Activated T-cell treated with anti-CD3 and anti-CD28 coated beads, Interleukin-2, amount 50 U/mL, for 4 hours (primary cell): Measurements from ENCODE around the gene MACROD2. TPM values are rescaled to one million over a fixed set of nuclear protein-coding genes. Genes with fewer than 3 reads are reported as not detected.

Experiments
- ATAC-seq, 2 donors: fragments of 200-7000 bp; cut with Tn5 transposase; one replicate each; pipeline ENCODE4 v1.10.0; 2021
- DNase-seq: peaks from one replicate; pipeline ENCODE4 v3.0.0-alpha.2; 2020
- H3K27me3 Mint-ChIP-seq: one replicate; pipeline ENCODE4 v1.8.0; 2021; ENCODE audit warnings: low read depth, mixed read lengths
- H3K36me3 Mint-ChIP-seq: one replicate; pipeline ENCODE4 v1.8.0; 2022; ENCODE audit warnings: mixed read lengths; ENCODE audit not compliant: insufficient read depth
- H3K4me1 Mint-ChIP-seq: one replicate; pipeline ENCODE4 v1.8.0; 2021; ENCODE audit warnings: low read depth, mixed read lengths
- H3K4me3 Mint-ChIP-seq: one replicate; pipeline ENCODE4 v1.8.0; 2021; ENCODE audit warnings: mild to moderate bottlenecking, moderate library complexity, mixed read lengths
- H3K9me3 Mint-ChIP-seq: one replicate; pipeline ENCODE4 v1.8.0; 2021; ENCODE audit warnings: mixed read lengths
- total RNA-seq, 3 donors: library from RNA; stranded (reverse); gene quantifications; one replicate each; pipeline ENCODE4 v1.2.1, GENCODE V29; 2021

Gene MACROD2
- total RNA-seq, 3 donors from 2014 or later, result 0.10 TPM; not detected in 2

- H3K36me3 Mint-ChIP-seq, result no peaks in the 10 kb centered on the region
- peaks cover 14% of the 10 kb centered on the region for H3K9me3 Mint-ChIP-seq
- H3K4me3 Mint-ChIP-seq, result no peak overlapping the region
- DNase-seq (no peak), ATAC-seq (no peak)
- no peaks in the 10 kb centered on the region for H3K27me3 Mint-ChIP-seq
- no peaks in the 10 kb centered on the region for H3K4me1 Mint-ChIP-seq
Measured at GRCh38 chr20:15297059-15297875, 1302.0 kb downstream of the MACROD2 start.

- H3K36me3 Mint-ChIP-seq, result no peaks in the 10 kb centered on the region
- no peak overlapping the region for H3K4me3 Mint-ChIP-seq
- H3K9me3 Mint-ChIP-seq, result peaks cover 11% of the 10 kb centered on the region
- ATAC-seq (no peak), DNase-seq (no peak)
- H3K4me1 Mint-ChIP-seq, result no peaks in the 10 kb centered on the region
- no peaks in the 10 kb centered on the region for H3K27me3 Mint-ChIP-seq
Measured at GRCh38 chr20:15302075-15302474, 1306.8 kb downstream of the MACROD2 start.

GRCh38 chr20:15310361-15310760 lies 1315.0 kb downstream of the MACROD2 start:
- no peak for DNase-seq
- Mint-ChIP-seq H3K36me3 (no peaks in the 10 kb centered on the region), H3K4me1 (no peaks in the 10 kb centered on the region)

GRCh38 chr20:15316556-15316955 lies 1321.2 kb downstream of the MACROD2 start:
- ATAC-seq (no peak), DNase-seq (no peak)
- H3K27me3 Mint-ChIP-seq, result no peaks in the 10 kb centered on the region
- H3K36me3 Mint-ChIP-seq, result no peaks in the 10 kb centered on the region
- H3K4me3 Mint-ChIP-seq, result no peak overlapping the region
- peaks cover 22% of the 10 kb centered on the region for H3K9me3 Mint-ChIP-seq
- no peaks in the 10 kb centered on the region for H3K4me1 Mint-ChIP-seq

More at GRCh38 chr20:15310361-15310760, 1315.0 kb downstream of the MACROD2 start:
- peaks cover 26% of the 10 kb centered on the region for H3K9me3 Mint-ChIP-seq
- H3K4me3 Mint-ChIP-seq, result no peak overlapping the region
- ATAC-seq, result no peak
- no peaks in the 10 kb centered on the region for H3K27me3 Mint-ChIP-seq

- Mint-ChIP-seq H3K9me3 (peaks cover 22% of the 10 kb centered on the region), H3K27me3 (no peaks in the 10 kb centered on the region), H3K36me3 (no peaks in the 10 kb centered on the region), H3K4me3 (no peak overlapping the region), H3K4me1 (no peaks in the 10 kb centered on the region)
- no peak for DNase-seq
- no peak for ATAC-seq
Measured at GRCh38 chr20:15317546-15318232, 1322.4 kb downstream of the MACROD2 start.

GRCh38 chr20:15318682-15319081 lies 1323.4 kb downstream of the MACROD2 start:
- DNase-seq, result no peak
- H3K4me3 Mint-ChIP-seq, result no peak overlapping the region
- no peak for ATAC-seq
- H3K9me3 Mint-ChIP-seq, result peaks cover 22% of the 10 kb centered on the region
- no peaks in the 10 kb centered on the region for H3K36me3 Mint-ChIP-seq
- no peaks in the 10 kb centered on the region for H3K4me1 Mint-ChIP-seq
- H3K27me3 Mint-ChIP-seq, result no peaks in the 10 kb centered on the region

- ATAC-seq, result no peak
- Mint-ChIP-seq H3K27me3 (no peaks in the 10 kb centered on the region), H3K4me1 (no peaks in the 10 kb centered on the region), H3K4me3 (no peak overlapping the region), H3K9me3 (peaks cover 21% of the 10 kb centered on the region), H3K36me3 (no peaks in the 10 kb centered on the region)
- DNase-seq, result no peak
Measured at GRCh38 chr20:15319439-15319838, 1324.1 kb downstream of the MACROD2 start.

GRCh38 chr20:15320941-15321340 lies 1325.6 kb downstream of the MACROD2 start:
- H3K27me3 Mint-ChIP-seq, result no peaks in the 10 kb centered on the region
- ATAC-seq, result no peak
- no peak for DNase-seq
- no peaks in the 10 kb centered on the region for H3K36me3 Mint-ChIP-seq
- peaks cover 12% of the 10 kb centered on the region for H3K9me3 Mint-ChIP-seq
- no peaks in the 10 kb centered on the region for H3K4me1 Mint-ChIP-seq
- H3K4me3 Mint-ChIP-seq, result no peak overlapping the region

- Mint-ChIP-seq H3K9me3 (peaks cover 14% of the 10 kb centered on the region), H3K4me3 (no peak overlapping the region), H3K27me3 (no peaks in the 10 kb centered on the region), H3K4me1 (no peaks in the 10 kb centered on the region), H3K36me3 (no peaks in the 10 kb centered on the region)
- DNase-seq (no peak), ATAC-seq (no peak)
Measured at GRCh38 chr20:15327123-15327522, 1331.8 kb downstream of the MACROD2 start.

GRCh38 chr20:15328084-15328483 lies 1332.8 kb downstream of the MACROD2 start:
- no peak overlapping the region for H3K4me3 Mint-ChIP-seq
- H3K4me1 Mint-ChIP-seq, result no peaks in the 10 kb centered on the region
- DNase-seq (no peak), ATAC-seq (no peak)
- H3K9me3 Mint-ChIP-seq, result peaks cover 14% of the 10 kb centered on the region
- H3K36me3 Mint-ChIP-seq, result no peaks in the 10 kb centered on the region
- no peaks in the 10 kb centered on the region for H3K27me3 Mint-ChIP-seq

- ATAC-seq, result no peak
- no peaks in the 10 kb centered on the region for H3K4me1 Mint-ChIP-seq
- H3K27me3 Mint-ChIP-seq, result no peaks in the 10 kb centered on the region
- H3K36me3 Mint-ChIP-seq, result no peaks in the 10 kb centered on the region
- H3K9me3 Mint-ChIP-seq, result peaks cover 14% of the 10 kb centered on the region
- DNase-seq, result no peak
- H3K4me3 Mint-ChIP-seq, result no peak overlapping the region
Measured at GRCh38 chr20:15332711-15333160, 1337.4 kb downstream of the MACROD2 start.

- Mint-ChIP-seq H3K9me3 (peaks cover 18% of the 10 kb centered on the region), H3K27me3 (no peaks in the 10 kb centered on the region), H3K4me1 (no peaks in the 10 kb centered on the region), H3K36me3 (no peaks in the 10 kb centered on the region), H3K4me3 (no peak overlapping the region)
- no peak for ATAC-seq
- DNase-seq, result no peak
Measured at GRCh38 chr20:15333170-15333569, 1337.9 kb downstream of the MACROD2 start.

- no peaks in the 10 kb centered on the region for H3K4me1 Mint-ChIP-seq
- H3K4me3 Mint-ChIP-seq, result no peak overlapping the region
- H3K36me3 Mint-ChIP-seq, result no peaks in the 10 kb centered on the region
- DNase-seq (no peak), ATAC-seq (no peak)
- peaks cover 15% of the 10 kb centered on the region for H3K9me3 Mint-ChIP-seq
- no peaks in the 10 kb centered on the region for H3K27me3 Mint-ChIP-seq
Measured at GRCh38 chr20:15336011-15336410, 1340.7 kb downstream of the MACROD2 start.

- Mint-ChIP-seq H3K4me1 (no peaks in the 10 kb centered on the region), H3K27me3 (no peaks in the 10 kb centered on the region), H3K9me3 (peaks cover 15% of the 10 kb centered on the region)
Measured at GRCh38 chr20:15336536-15336935, 1341.2 kb downstream of the MACROD2 start.

GRCh38 chr20:15339264-15339663 lies 1343.9 kb downstream of the MACROD2 start:
- Mint-ChIP-seq H3K4me1 (no peaks in the 10 kb centered on the region), H3K9me3 (peaks cover 15% of the 10 kb centered on the region), H3K4me3 (no peak overlapping the region), H3K27me3 (no peaks in the 10 kb centered on the region), H3K36me3 (no peaks in the 10 kb centered on the region)
- no peak for DNase-seq
- no peak for ATAC-seq

More at GRCh38 chr20:15336536-15336935, 1341.2 kb downstream of the MACROD2 start:
- H3K36me3 Mint-ChIP-seq, result no peaks in the 10 kb centered on the region
- no peak for ATAC-seq
- H3K4me3 Mint-ChIP-seq, result no peak overlapping the region
- no peak for DNase-seq
